Measurements from ENCODE around the gene PROKR1. TPM values are rescaled to one million over a fixed set of nuclear protein-coding genes. Genes with fewer than 3 reads are reported as not detected.
"Not testable (repeated sequence)": the region's sequence is repeated elsewhere in the genome, so short reads cannot be mapped to it uniquely, and the experiment has no call there.

Gene PROKR1
- under 0.01 TPM for total RNA-seq

GRCh38 chr2:68643011-68643873 lies at the start of gene PROKR1:
Gene PROKR1, plus strand, starts transcription at chr2:68643579. Its CDS starts 2,243 bp downstream, at chr2:68645822.
- peak in 1 of 3 donors; percentile 18 for DNase-seq (ENCODE audit: low read depth in 2 of 3, low spot score in 2 of 3)

DNA sequence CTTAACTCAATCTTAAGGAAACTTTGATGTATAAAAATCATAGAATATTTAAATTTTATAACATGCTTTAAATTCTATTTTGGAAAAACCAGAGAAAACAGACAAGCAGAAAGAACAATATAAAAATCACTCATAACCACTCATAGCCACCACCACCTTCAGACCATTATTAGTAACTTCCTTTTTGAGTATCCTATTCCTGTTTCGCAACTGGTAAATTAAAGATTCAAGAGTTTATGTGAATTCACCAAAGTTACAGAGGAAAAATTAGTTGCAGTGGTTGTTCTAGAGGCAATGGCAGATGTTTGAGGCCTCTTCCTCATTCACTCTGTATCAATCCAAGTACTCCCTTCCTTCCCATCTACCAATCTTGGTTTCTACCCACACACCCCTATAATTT lies 49.3 kb upstream of the PROKR1 start:
- DNase-seq (ENCODE audit: low read depth in 2 of 3, low spot score in 2 of 3), result no peak

DNA sequence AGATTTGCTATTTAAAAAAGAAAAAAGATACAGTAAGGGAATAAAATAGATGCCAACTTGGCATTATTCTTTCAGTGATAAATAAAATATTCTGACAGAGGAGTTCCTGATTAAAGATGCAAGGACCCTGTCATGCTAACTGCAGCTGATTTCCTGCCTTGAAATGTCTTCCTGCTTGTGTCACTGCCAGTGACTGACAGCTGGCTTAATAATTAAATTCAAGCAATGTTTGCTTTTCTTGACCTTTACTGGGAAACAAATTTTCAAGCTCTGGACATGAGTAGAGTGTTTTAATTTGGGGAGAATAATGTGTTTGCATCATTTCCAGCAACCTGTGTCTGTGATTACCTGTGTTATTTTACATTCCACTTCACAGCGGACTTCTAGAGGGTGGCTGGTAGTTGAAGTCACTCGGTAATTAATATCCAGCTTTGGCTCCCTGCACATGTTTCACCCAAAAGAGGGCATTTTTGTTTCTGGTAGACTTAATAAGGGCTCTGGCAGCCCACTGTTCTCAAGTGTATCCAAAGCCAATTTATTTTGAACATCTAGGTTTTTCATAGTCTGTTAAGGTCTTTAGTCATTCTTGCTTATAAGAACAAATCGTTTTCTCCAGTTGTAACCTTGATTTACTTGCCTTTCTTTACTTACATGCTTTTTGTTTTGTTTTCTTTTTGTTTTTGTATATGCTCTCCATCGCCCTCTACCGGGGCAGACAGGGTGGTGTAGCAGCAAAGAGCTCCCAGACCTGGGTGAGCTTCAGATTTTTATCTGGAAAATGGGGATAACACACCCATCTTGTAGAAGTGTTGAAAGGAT lies 48.5 kb upstream of the PROKR1 start:
- peak; percentile 23 to 63 (median 54) for DNase-seq (ENCODE audit: low read depth in 2 of 3, low spot score in 2 of 3)

- DNase-seq (ENCODE audit: low read depth in 2 of 3, low spot score in 2 of 3), result not testable (repeated sequence)
Measured at GRCh38 chr2:68595493-68595785, 47.9 kb upstream of the PROKR1 start.

DNA sequence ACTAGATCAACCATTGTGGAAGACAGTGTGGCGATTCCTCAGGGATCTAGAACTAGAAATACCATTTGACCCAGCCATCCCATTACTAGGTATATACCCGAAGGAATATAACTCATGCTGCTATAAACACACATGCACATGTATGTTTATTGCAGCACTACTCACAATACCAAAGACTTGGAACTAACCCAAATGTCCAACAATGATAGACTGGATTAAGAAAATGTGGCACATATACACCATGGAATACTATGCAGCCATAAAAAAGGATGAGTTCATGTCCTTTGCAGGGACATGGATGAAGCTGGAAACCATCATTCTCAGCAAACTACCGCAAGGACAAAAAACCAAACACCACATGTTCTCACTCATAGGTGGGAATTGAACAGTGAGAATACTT lies 42.9 kb upstream of the PROKR1 start:
- DNase-seq (ENCODE audit: low read depth in 2 of 3, low spot score in 2 of 3), result not testable (repeated sequence)

DNA sequence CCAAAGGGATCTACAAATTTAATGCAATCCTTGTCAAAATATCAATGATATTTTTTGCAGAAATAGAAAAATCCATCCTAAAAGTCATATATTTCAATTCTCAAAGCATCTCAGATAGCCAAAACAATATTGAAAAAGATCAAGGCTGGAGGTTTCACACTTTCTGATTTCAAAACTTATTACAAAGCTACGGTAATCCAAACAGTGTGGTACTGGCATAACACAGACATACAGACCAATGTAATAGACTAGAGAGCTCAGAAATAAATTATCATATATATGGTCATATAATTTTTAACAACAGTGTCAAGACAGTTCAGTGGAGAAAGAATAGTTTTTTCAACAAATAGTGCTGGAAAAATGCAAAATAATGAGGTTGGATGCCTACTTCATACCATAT lies 40.3 kb upstream of the PROKR1 start:
- DNase-seq (ENCODE audit: low read depth in 2 of 3, low spot score in 2 of 3), result no peak

GRCh38 chr2:68604077-68604476 lies 39.3 kb upstream of the PROKR1 start:
- no peak for DNase-seq (ENCODE audit: low read depth in 2 of 3, low spot score in 2 of 3)

- DNase-seq (ENCODE audit: low read depth in 2 of 3, low spot score in 2 of 3), result no peak
Measured at GRCh38 chr2:68605939-68606338, 37.4 kb upstream of the PROKR1 start.

- DNase-seq (ENCODE audit: low read depth in 2 of 3, low spot score in 2 of 3), result no peak
Measured at GRCh38 chr2:68606759-68607158, 36.6 kb upstream of the PROKR1 start.

DNA sequence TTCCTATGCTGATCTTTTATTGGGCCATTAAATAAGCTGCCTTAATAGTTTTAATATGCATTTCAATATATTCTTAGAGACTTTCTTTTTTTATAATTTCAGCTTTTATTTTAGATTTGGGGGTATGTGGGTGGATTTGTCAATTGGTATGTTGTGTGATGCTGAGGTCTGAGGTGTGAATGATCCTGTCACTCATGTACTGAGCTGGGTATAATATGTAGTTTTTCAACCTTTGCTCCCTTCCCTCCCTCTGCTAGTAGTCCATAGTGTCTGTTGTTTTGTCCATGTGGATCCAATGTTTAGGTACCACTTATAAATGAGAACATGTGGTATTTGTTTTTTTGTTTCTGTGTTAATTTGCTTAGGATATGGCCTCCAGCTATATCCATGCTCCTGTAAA lies 35.5 kb upstream of the PROKR1 start:
- no peak for DNase-seq (ENCODE audit: low read depth in 2 of 3, low spot score in 2 of 3)

DNA sequence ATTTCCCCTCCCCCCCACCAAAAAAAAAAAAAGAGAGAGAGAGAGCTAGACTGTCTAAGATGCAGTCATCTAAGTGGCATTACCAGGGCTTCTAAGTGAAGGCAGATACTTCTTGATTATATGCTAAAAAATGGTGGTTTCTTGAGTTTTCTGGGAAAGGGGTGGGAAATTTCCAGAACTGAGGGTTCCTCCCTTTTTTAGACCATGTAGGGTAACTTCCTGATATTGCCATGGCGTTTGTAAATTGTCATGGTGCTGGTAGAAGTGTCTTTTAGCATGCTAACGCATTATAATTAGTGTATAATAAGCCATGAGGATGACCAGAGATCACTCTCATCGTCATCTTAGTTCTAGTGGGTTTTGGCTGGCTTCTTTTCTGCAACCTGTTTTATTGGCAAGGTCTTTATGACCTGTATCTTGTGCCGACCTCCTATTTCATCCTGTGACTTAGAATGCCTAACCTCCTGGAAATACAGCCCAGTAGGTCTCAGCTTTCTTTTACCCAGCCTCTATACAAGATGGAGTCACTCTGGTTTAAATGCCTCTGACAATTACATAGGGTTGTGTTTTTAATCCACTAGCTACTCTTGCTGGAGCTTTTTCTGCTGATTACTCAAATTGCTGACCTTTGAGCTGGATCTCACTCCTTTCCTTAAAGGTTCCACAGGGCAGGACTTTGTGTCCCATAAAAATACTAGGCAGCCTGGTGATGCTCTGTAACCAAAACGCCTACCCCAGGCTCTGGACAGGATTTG lies 30.4 kb upstream of the PROKR1 start:
- DNase-seq (ENCODE audit: low read depth in 2 of 3, low spot score in 2 of 3), result no peak

- no peak for DNase-seq (ENCODE audit: low read depth in 2 of 3, low spot score in 2 of 3)
Measured at GRCh38 chr2:68620772-68621171, 22.6 kb upstream of the PROKR1 start.

- no peak for DNase-seq (ENCODE audit: low read depth in 2 of 3, low spot score in 2 of 3)
Measured at GRCh38 chr2:68623820-68624219, 19.6 kb upstream of the PROKR1 start.

GRCh38 chr2:68627615-68628014 lies 15.8 kb upstream of the PROKR1 start:
- DNase-seq (ENCODE audit: low read depth in 2 of 3, low spot score in 2 of 3), result no peak

DNA sequence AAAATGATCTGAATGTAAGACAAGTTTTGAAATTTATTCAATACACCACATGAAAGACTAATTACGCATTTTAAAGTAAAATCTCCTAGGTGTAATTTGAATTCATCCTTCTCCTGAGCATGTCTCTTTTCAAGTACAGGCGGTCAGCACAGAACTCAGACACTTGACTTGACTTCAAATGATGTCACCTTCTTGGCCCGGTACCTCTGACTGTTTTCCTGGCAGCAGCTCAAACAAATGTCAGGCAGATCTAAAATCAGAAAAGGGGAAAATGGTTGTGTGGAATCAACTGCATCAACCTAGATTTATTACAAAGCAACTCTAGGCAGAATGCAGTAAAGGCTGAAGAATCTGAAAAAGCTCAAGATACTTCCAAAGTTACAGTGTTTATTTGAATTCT lies 11.4 kb upstream of the PROKR1 start:
- DNase-seq (ENCODE audit: low read depth in 2 of 3, low spot score in 2 of 3), result no peak

DNA sequence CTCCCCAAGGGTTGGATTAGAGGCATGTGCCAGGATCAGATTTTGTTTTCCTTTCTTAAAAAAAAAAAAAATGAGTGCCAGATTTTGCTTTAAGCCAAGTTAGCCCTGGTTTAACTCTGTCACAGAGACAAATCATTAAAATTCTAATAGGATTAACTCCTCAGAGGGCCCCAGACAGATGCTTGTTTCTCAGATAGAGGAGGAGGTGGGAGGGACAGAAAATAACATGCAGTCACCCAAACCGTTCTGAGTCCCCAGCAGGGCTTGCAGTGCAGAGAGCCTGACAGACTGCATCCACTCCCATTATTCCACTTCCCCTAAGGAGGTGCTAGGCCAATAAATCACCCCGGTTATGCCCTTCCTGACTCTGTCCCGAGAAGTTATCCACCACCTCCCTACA lies 6.3 kb upstream of the PROKR1 start:
- no peak for DNase-seq (ENCODE audit: low read depth in 2 of 3, low spot score in 2 of 3)

- DNase-seq (ENCODE audit: low read depth in 2 of 3, low spot score in 2 of 3), result no peak
Measured at GRCh38 chr2:68643874-68644485, 601 bp downstream of the PROKR1 start.

- no peak for DNase-seq (ENCODE audit: low read depth in 2 of 3, low spot score in 2 of 3)
Measured at GRCh38 chr2:68645523-68645922, 2.1 kb downstream of the PROKR1 start.

DNA sequence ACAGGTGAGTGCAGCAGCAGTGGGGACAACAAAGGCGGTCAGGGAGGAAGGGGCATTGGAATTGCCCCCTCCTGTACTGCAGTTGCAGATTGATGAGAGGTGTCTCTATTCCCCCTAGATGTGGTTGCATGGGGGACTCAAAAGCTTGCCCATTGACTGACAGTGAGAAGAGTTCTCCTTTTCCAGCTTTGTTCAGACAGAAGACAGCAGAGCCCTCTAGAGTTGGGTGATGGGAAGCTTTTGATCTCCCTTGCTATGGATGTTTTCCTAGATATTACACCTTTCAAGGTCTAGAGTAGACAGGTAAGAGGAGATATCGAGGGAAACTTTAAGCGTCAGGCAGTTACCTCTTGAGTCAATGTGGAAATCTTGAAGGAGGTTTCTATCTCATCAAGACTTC lies 2.9 kb downstream of the PROKR1 start:
- peak in 1 of 3 donors; percentile 50 for DNase-seq (ENCODE audit: low read depth in 2 of 3, low spot score in 2 of 3)

- DNase-seq (ENCODE audit: low read depth in 2 of 3, low spot score in 2 of 3), result no peak
Measured at GRCh38 chr2:68650645-68651044, 7.3 kb downstream of the PROKR1 start.

- no peak for DNase-seq (ENCODE audit: low read depth in 2 of 3, low spot score in 2 of 3)
Measured at GRCh38 chr2:68653034-68653433, 9.7 kb downstream of the PROKR1 start.
